K562 (cell line): ENCODE measurements around the gene YPEL5. TPM values are rescaled to one million over a fixed set of nuclear protein-coding genes. Genes with fewer than 3 reads are reported as not detected.

Experiments used
- CBFB ChIP-seq: sonication (generic); formaldehyde crosslinking; IDR thresholded peaks from 2 replicates; pipeline ENCODE4 v1.4.0; 2020; ENCODE audit warnings: mild to moderate bottlenecking, missing genetic modification reagents
- CHCHD3 ChIP-seq: fragments of 250-450 bp; sonication (Bioruptor Pico); IDR thresholded peaks from 2 replicates; pipeline ENCODE4 v2.1.2; 2022; ENCODE audit warnings: mild to moderate bottlenecking
- DNMT1 ChIP-seq: fragments of 450-650 bp; IDR thresholded peaks from 2 replicates; pipeline ENCODE4 v1.6.1; 2016; ENCODE audit warnings: antibody characterized with exemption, mild to moderate bottlenecking
- EP400 ChIP-seq: fragments of 450-650 bp; IDR thresholded peaks from 2 replicates; pipeline ENCODE4 v1.6.1; 2017; ENCODE audit warnings: antibody characterized with exemption, mild to moderate bottlenecking, moderate library complexity
- IFI16 ChIP-seq: fragments of 250-450 bp; sonication (Bioruptor Pico); IDR thresholded peaks from 2 replicates; pipeline ENCODE4 v2.1.2; 2022; ENCODE audit warnings: mild to moderate bottlenecking, inconsistent platforms
- KAT7 ChIP-seq: sonication (generic); formaldehyde crosslinking; IDR thresholded peaks from 2 replicates; pipeline ENCODE4 v1.8.0; 2022; ENCODE audit warnings: missing genetic modification reagents, mild to moderate bottlenecking, borderline replicate concordance
- MYC ChIP-seq, 2 experiments: fragments of 250-450 bp in 1 of 2; sonication (Bioruptor Pico) in 1 of 2; IDR thresholded peaks; 2 replicates each; pipeline versions ENCODE4 v1.5.1 to v1.6.1; 2012 to 2021; ENCODE audit warnings: low read depth in 2 of 2, borderline replicate concordance in 1 of 2, improper control_type of control experiment in 1 of 2, low read length in 1 of 2, mild to moderate bottlenecking in 1 of 2, moderate library complexity in 1 of 2
- NFYB ChIP-seq: IDR thresholded peaks from 2 replicates; pipeline ENCODE4 v1.6.1; 2011; ENCODE audit warnings: mild to moderate bottlenecking, moderate library complexity; ENCODE audit not compliant: insufficient read length; ENCODE audit errors: extremely low read depth
- NUFIP1 ChIP-seq: fragments of 450-650 bp; IDR thresholded peaks from 2 replicates; pipeline ENCODE4 v1.6.1; 2018; ENCODE audit not compliant: partially characterized antibody
- PHB ChIP-seq: fragments of 250-450 bp; sonication (Bioruptor Pico); IDR thresholded peaks from 2 replicates; pipeline ENCODE4 v1.5.0; 2021
- PHF20 ChIP-seq: fragments of 450-650 bp; IDR thresholded peaks from 2 replicates; pipeline ENCODE4 v1.6.1; 2018; ENCODE audit not compliant: partially characterized antibody
- RBM22 ChIP-seq: fragments of 200-400 bp; formaldehyde crosslinking; IDR thresholded peaks from 2 replicates; pipeline ENCODE4 v1.6.1; 2018; ENCODE audit warnings: low read length, low read depth; ENCODE audit not compliant: poor library complexity, severe bottlenecking
- RFX1 ChIP-seq: fragments of 450-650 bp; IDR thresholded peaks from 2 replicates; pipeline ENCODE4 v1.6.1; 2016; ENCODE audit warnings: mild to moderate bottlenecking, moderate library complexity
- THRAP3 ChIP-seq: fragments of 450-650 bp; IDR thresholded peaks from 2 replicates; pipeline ENCODE4 v1.6.1; 2016; ENCODE audit warnings: mild to moderate bottlenecking, inconsistent platforms, borderline replicate concordance
- WHSC1 ChIP-seq: IDR thresholded peaks from one replicate; pipeline ENCODE4 v1.6.1; 2012; ENCODE audit warnings: low read length, control low read depth, inconsistent platforms
- ZNF274 ChIP-seq: IDR thresholded peaks from 2 replicates; pipeline ENCODE4 v1.6.1; 2011; ENCODE audit warnings: low read depth, mild to moderate bottlenecking, low read length, moderate library complexity, borderline replicate concordance
- ZNF766 ChIP-seq: fragments of 200-800 bp; sonication (Bioruptor generic); conservative IDR thresholded peaks from 2 replicates; pipeline ENCODE4 v1.6.1; 2016; ENCODE audit warnings: missing genetic modification characterization, missing compliant biosample characterization
- polyA plus RNA-seq, 8 experiments: library from polyadenylated mRNA; depleted of rRNA in 4 of 8; stranded (reverse) in 5 of 8; unstranded in 3 of 8; fragments of >200 nt; fragmentation: Nextera tagmentation in 2 of 8; fragmentation: Illumina TruSeq in 1 of 8; extraction: Ambion mirVana in 2 of 8; extraction: Trizol in 1 of 8; gene quantifications; 2 replicates each; pipeline versions ENCODE4 v1.2.1 to v1.2.3, GENCODE V29; 2011 to 2014; ENCODE audit warnings: inconsistent platforms in 1 of 8, missing spikeins in 1 of 8
- total RNA-seq, 7 experiments: library from RNA; depleted of rRNA in 6 of 7; stranded (reverse); fragments of >200 nt in 6 of 7; fragmentation: Illumina TruSeq in 2 of 7; extraction: Trizol in 2 of 7; gene quantifications; 2 replicates each; pipeline versions ENCODE4 v1.2.1 to v1.2.3, GENCODE V29; 2011 to 2021; ENCODE audit warnings: low replicate concordance in 1 of 7
- TF ChIP-seq, protein P1 (sequence below): sonication (generic); formaldehyde crosslinking; IDR thresholded peaks from 2 replicates; pipeline ENCODE4 v1.8.1; 2022; ENCODE audit warnings: missing genetic modification reagents
- TF ChIP-seq, protein P2 (sequence below): sonication (generic); formaldehyde crosslinking; IDR thresholded peaks from 2 replicates; pipeline ENCODE4 v1.8.1; 2022; ENCODE audit warnings: missing genetic modification reagents
- TF ChIP-seq, protein P3 (sequence below): sonication (generic); formaldehyde crosslinking; IDR thresholded peaks from 2 replicates; pipeline ENCODE4 v1.9.0; 2022; ENCODE audit warnings: mild to moderate bottlenecking, missing genetic modification reagents
- TF ChIP-seq, protein P4 (sequence below), 2 experiments: fragments of 150-350 bp in 1 of 2; IDR thresholded peaks; 2 replicates each; pipeline ENCODE4 v1.6.1; 2012 to 2016; ENCODE audit warnings: low read depth in 2 of 2, low read length in 2 of 2, mild to moderate bottlenecking in 1 of 2, moderate library complexity in 1 of 2
- TF ChIP-seq, protein P5 (sequence below): fragments of 250-450 bp; sonication (Bioruptor Pico); IDR thresholded peaks from 2 replicates; pipeline ENCODE4 v1.6.1; 2021; ENCODE audit warnings: mild to moderate bottlenecking

YPEL5 gene
- total and polyA plus RNA-seq, 9 of the 15 experiments (the other 6 are each of a cell fraction or from before 2014, with no cell fraction given), result 5.4 to 34.4 (median 12.3) TPM

DNA sequence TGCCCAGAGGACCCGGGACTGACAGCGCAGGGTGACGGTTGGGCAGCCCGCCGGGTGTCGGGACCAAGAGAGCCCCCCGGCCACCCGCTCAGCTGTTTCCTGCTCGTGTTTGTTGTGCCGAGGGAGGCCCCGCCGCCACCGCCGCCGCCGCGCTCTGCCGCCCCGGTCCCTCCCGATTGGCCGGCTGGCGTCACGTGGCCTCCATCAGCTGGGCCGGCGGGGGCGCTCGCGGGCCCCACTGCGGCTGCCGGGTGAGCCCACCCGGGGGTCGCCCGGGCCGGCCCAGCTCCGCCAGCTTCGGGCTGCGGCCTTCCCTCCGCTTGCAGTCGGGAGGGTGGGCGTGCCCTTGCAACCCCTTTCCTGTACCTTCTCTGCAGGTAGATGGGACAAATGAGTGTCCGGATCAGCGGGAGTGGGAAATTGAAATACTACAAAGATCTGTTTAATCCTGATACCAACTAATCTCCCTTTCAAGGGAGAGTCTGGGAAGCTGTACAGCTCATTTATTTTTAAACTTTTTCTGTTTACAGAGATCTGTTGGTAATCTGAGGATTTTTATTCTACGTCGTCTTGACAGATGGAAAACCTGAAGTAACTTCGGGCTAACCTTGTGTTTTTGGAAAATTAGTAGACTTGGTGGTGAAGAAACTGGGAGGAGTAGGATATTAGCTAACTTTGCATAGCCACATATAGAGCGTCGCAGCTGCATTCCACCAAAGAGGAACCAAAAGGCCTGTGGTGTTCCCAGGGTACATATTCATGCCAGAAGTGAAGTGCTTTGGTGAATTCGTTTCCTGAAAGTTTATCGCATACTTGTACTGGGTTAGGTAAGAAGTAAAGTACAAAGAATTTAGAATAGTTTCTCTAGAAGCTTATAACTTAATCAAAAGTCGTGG is 1.2 kb downstream of the YPEL5 start (continued):
- TF ChIP-seq, protein P1, sequence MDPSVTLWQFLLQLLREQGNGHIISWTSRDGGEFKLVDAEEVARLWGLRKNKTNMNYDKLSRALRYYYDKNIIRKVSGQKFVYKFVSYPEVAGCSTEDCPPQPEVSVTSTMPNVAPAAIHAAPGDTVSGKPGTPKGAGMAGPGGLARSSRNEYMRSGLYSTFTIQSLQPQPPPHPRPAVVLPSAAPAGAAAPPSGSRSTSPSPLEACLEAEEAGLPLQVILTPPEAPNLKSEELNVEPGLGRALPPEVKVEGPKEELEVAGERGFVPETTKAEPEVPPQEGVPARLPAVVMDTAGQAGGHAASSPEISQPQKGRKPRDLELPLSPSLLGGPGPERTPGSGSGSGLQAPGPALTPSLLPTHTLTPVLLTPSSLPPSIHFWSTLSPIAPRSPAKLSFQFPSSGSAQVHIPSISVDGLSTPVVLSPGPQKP (CRISPR knock-in tag), result no peak
- no peak for TF ChIP-seq KAT7
- TF ChIP-seq EP400, result no peak
- no peak for TF ChIP-seq DNMT1
- TF ChIP-seq WHSC1, result no peak
- no peak for TF ChIP-seq ZNF274
- no peak for TF ChIP-seq THRAP3
- TF ChIP-seq CHCHD3 (CRISPR knock-in tag), result no peak
- TF ChIP-seq MYC (IDR thresholded peaks at IDR 0.05; ENCODE audit: low read depth, low read length), result no peak
- no peak for TF ChIP-seq MYC (CRISPR knock-in tag; IDR thresholded peaks at IDR 0.05; ENCODE audit: borderline replicate concordance, low read depth)
- TF ChIP-seq RBM22, result peak; percentile 38
- TF ChIP-seq PHF20, result no peak
- TF ChIP-seq, protein P2, sequence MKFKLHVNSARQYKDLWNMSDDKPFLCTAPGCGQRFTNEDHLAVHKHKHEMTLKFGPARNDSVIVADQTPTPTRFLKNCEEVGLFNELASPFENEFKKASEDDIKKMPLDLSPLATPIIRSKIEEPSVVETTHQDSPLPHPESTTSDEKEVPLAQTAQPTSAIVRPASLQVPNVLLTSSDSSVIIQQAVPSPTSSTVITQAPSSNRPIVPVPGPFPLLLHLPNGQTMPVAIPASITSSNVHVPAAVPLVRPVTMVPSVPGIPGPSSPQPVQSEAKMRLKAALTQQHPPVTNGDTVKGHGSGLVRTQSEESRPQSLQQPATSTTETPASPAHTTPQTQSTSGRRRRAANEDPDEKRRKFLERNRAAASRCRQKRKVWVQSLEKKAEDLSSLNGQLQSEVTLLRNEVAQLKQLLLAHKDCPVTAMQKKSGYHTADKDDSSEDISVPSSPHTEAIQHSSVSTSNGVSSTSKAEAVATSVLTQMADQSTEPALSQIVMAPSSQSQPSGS (CRISPR knock-in tag), result no peak
- no peak for TF ChIP-seq RFX1
- no peak for TF ChIP-seq ZNF766
- peak; percentile 91 for TF ChIP-seq NFYB
- no peak for TF ChIP-seq IFI16 (CRISPR knock-in tag)
- TF ChIP-seq, protein P3, sequence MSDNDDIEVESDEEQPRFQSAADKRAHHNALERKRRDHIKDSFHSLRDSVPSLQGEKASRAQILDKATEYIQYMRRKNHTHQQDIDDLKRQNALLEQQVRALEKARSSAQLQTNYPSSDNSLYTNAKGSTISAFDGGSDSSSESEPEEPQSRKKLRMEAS, result no peak
- TF ChIP-seq, protein P4, sequence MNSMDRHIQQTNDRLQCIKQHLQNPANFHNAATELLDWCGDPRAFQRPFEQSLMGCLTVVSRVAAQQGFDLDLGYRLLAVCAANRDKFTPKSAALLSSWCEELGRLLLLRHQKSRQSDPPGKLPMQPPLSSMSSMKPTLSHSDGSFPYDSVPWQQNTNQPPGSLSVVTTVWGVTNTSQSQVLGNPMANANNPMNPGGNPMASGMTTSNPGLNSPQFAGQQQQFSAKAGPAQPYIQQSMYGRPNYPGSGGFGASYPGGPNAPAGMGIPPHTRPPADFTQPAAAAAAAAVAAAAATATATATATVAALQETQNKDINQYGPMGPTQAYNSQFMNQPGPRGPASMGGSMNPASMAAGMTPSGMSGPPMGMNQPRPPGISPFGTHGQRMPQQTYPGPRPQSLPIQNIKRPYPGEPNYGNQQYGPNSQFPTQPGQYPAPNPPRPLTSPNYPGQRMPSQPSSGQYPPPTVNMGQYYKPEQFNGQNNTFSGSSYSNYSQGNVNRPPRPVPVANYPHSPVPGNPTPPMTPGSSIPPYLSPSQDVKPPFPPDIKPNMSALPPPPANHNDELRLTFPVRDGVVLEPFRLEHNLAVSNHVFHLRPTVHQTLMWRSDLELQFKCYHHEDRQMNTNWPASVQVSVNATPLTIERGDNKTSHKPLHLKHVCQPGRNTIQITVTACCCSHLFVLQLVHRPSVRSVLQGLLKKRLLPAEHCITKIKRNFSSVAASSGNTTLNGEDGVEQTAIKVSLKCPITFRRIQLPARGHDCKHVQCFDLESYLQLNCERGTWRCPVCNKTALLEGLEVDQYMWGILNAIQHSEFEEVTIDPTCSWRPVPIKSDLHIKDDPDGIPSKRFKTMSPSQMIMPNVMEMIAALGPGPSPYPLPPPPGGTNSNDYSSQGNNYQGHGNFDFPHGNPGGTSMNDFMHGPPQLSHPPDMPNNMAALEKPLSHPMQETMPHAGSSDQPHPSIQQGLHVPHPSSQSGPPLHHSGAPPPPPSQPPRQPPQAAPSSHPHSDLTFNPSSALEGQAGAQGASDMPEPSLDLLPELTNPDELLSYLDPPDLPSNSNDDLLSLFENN (IDR thresholded peaks at IDR 0.05; ENCODE audit: low read depth in 2 of 2, low read length in 2 of 2), result no peak
- TF ChIP-seq CBFB, result no peak
- TF ChIP-seq NUFIP1, result no peak
- TF ChIP-seq, protein P5, sequence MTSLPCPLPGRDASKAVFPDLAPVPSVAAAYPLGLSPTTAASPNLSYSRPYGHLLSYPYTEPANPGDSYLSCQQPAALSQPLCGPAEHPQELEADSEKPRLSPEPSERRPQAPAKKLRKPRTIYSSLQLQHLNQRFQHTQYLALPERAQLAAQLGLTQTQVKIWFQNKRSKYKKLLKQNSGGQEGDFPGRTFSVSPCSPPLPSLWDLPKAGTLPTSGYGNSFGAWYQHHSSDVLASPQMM, result no peak
- TF ChIP-seq PHB (CRISPR knock-in tag), result no peak
